Measurements from ENCODE around the gene LMX1B. TPM values are rescaled to one million over a fixed set of nuclear protein-coding genes. Genes with fewer than 3 reads are reported as not detected.

The LMX1B gene
- total and polyA plus RNA-seq, 2 of the 4 experiments (the other 2 are of a cell fraction), result not detected

- DNase-seq (no peak), ATAC-seq (ENCODE audit: low read depth) (no peak)
- ChIA-PET CTCF (no interaction called here), POLR2A (ENCODE audit: unreplicated experiment) (interaction anchor here (0.9 kb wide), 1 partner anchor 20 kb away, joined by 3 read pairs; no protein-coding TSS in a partner anchor)
- BruUV-seq (replicated peaks), result no TSS peak
- Histone ChIP-seq H2BK20ac (ENCODE audit: low read depth, low read length) (no peak overlapping the region), H3K79me1 (ENCODE audit: low read depth in 1 of 2, low read length in 2 of 2) (no peaks in the 10 kb centered on the region), H4K20me1 (ENCODE audit: insufficient read depth, low read length) (no peaks in the 10 kb centered on the region; the same call in 1 of the 2 replicates), H2AFZ (replicated peaks; ENCODE audit: low read length, poor library complexity) (no peak overlapping the region), H3K27ac (ENCODE audit: insufficient read depth, low read length) (no peak overlapping the region), H3K9me1 (ENCODE audit: insufficient read depth, low read length) (no peaks in the 10 kb centered on the region), H3K36me3 (ENCODE audit: control insufficient read depth, insufficient read depth, low read length) (no peaks in the 10 kb centered on the region), H3K18ac (ENCODE audit: low read depth, low read length) (no peak overlapping the region), H4K5ac (ENCODE audit: low read depth, low read length) (no peak overlapping the region), H3K4me2 (ENCODE audit: low read depth, low read length) (no peak overlapping the region), H3K56ac (ENCODE audit: extremely low read depth, insufficient read depth, low read length) (no peak overlapping the region), H2BK15ac (ENCODE audit: low read depth, low read length) (no peak overlapping the region), H2BK120ac (ENCODE audit: low read depth, low read length) (no peak overlapping the region), H3K4ac (ENCODE audit: low read depth, low read length) (no peak overlapping the region), H3K4me1 (ENCODE audit: control insufficient read depth, insufficient read depth, low read length) (no peaks in the 10 kb centered on the region; the same call in 1 of the 2 replicates), H2AK9ac (replicated peaks; ENCODE audit: low read depth, low read length, poor library complexity) (no peak overlapping the region), H3K9me3 (ENCODE audit: control insufficient read depth, insufficient read depth, low read length) (no peaks in the 10 kb centered on the region), H2AK5ac (ENCODE audit: low read depth, low read length) (no peak overlapping the region), H3K14ac (replicated peaks; ENCODE audit: low read depth, low read length) (no peak overlapping the region), H2BK5ac (ENCODE audit: low read depth, low read length, poor library complexity, severe bottlenecking) (no peak overlapping the region), H3K27me3 (ENCODE audit: control insufficient read depth, insufficient read depth, low read length) (peaks cover 69% of the 10 kb centered on the region), H3K9ac (ENCODE audit: low read depth, low read length) (no peak overlapping the region), H4K8ac (ENCODE audit: low read depth in 2 of 2, low read length in 2 of 2) (no peak overlapping the region), H3K23ac (ENCODE audit: low read depth, low read length) (no peak overlapping the region), H4K91ac (ENCODE audit: insufficient read depth, low read depth, low read length) (no peak overlapping the region), H3K4me3 (ENCODE audit: insufficient read depth, low read depth, low read length) (no peak overlapping the region)
- dilution Hi-C loops (cut with HindIII; ENCODE audit: low sequenced_read_pairs, unreplicated experiment) (no loop called here), intact Hi-C loops (cut with micrococcal nuclease) (no loop called here), in situ Hi-C loops (cut with MboI; ENCODE audit: low sequenced_read_pairs) (no loop called here)
- TF ChIP-seq MAZ (IDR thresholded peaks at IDR 0.05; ENCODE audit: borderline replicate concordance, low read depth, low read length) (no peak), SMC3 (IDR thresholded peaks at IDR 0.05; ENCODE audit: low read depth, low read length) (no peak), CEBPB (IDR thresholded peaks at IDR 0.05; ENCODE audit: low read depth, low read length) (no peak), FOS (IDR thresholded peaks at IDR 0.05; ENCODE audit: low read depth, low read length) (no peak), MXI1 (IDR thresholded peaks at IDR 0.05; ENCODE audit: borderline replicate concordance, low read depth, low read length) (no peak), RFX5 (IDR thresholded peaks at IDR 0.05; ENCODE audit: low read depth, low read length) (no peak), USF2 (IDR thresholded peaks at IDR 0.05; ENCODE audit: low read depth, low read length) (no peak), BHLHE40 (IDR thresholded peaks at IDR 0.05; ENCODE audit: low read depth, low read length) (no peak), RAD21 (IDR thresholded peaks at IDR 0.05; ENCODE audit: low read length) (no peak), RCOR1 (IDR thresholded peaks at IDR 0.05; ENCODE audit: insufficient replicate concordance, low read length) (no peak), CHD1 (IDR thresholded peaks at IDR 0.05; ENCODE audit: low read depth, low read length) (no peak), POLR2A (IDR thresholded peaks at IDR 0.05; ENCODE audit: low read depth, low read length) (no peak), MAFK (IDR thresholded peaks at IDR 0.05; ENCODE audit: low read depth, low read length) (no peak), NFE2L2 (IDR thresholded peaks at IDR 0.05; ENCODE audit: low read depth, low read length) (no peak)
- TF ChIP-seq, protein P1, sequence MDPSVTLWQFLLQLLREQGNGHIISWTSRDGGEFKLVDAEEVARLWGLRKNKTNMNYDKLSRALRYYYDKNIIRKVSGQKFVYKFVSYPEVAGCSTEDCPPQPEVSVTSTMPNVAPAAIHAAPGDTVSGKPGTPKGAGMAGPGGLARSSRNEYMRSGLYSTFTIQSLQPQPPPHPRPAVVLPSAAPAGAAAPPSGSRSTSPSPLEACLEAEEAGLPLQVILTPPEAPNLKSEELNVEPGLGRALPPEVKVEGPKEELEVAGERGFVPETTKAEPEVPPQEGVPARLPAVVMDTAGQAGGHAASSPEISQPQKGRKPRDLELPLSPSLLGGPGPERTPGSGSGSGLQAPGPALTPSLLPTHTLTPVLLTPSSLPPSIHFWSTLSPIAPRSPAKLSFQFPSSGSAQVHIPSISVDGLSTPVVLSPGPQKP (IDR thresholded peaks at IDR 0.05; ENCODE audit: borderline replicate concordance, low read depth, low read length), result no peak
- TF ChIP-seq, protein P2, sequence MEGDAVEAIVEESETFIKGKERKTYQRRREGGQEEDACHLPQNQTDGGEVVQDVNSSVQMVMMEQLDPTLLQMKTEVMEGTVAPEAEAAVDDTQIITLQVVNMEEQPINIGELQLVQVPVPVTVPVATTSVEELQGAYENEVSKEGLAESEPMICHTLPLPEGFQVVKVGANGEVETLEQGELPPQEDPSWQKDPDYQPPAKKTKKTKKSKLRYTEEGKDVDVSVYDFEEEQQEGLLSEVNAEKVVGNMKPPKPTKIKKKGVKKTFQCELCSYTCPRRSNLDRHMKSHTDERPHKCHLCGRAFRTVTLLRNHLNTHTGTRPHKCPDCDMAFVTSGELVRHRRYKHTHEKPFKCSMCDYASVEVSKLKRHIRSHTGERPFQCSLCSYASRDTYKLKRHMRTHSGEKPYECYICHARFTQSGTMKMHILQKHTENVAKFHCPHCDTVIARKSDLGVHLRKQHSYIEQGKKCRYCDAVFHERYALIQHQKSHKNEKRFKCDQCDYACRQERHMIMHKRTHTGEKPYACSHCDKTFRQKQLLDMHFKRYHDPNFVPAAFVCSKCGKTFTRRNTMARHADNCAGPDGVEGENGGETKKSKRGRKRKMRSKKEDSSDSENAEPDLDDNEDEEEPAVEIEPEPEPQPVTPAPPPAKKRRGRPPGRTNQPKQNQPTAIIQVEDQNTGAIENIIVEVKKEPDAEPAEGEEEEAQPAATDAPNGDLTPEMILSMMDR (conservative IDR thresholded peaks at IDR 0.05; ENCODE audit: low read depth, low read length), result no peak
- WGBS, 2 experiments (ENCODE audit: extremely low coverage in 2 of 2, insufficient read length in 1 of 2), result 47% methylated on average over 4 of the region's 7 CpGs; no CpG with 5 or more reads in 1 of the 2 experiments
These were observed 31.3 kb upstream of the LMX1B start for GRCh38 chr9:126582427-126582826.

All from IMR-90 (cell line).